ENCODE measurements around the gene TENM4. TPM values are rescaled to one million over a fixed set of nuclear protein-coding genes. Genes with fewer than 3 reads are reported as not detected.

TENM4 gene
- total RNA-seq, 1 donor from 2014 or later, result 0.08 TPM

- no peak for ATAC-seq
- no peak for DNase-seq (ENCODE audit: low spot score)
These were observed 657.0 kb downstream of the TENM4 start for GRCh38 chr11:78783846-78784245.

DNA sequence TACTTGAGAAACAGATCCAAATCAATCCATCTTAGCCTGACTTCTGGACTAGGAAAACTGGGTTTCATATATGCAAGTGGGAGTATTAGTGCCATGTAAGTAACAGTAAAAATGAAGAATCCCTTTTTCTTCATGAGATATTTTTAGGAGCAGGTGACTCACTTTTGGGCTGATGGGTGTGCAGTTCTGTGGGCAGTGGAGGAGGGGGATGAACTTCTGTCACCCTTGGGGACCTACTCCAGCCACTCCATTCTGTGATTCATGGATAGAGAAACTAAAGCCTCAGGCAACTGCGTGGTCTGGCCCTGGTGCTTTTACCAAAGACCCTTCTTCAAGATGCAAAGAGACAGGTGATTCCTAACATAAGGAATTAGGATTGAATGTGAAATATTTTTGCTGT, 657.5 kb downstream of the TENM4 start:
- DNase-seq (ENCODE audit: low spot score), result no peak
- no peak for ATAC-seq

GRCh38 chr11:78782725-78783124, 658.1 kb downstream of the TENM4 start:
- DNase-seq (ENCODE audit: low spot score) (no peak), ATAC-seq (no peak)

DNA sequence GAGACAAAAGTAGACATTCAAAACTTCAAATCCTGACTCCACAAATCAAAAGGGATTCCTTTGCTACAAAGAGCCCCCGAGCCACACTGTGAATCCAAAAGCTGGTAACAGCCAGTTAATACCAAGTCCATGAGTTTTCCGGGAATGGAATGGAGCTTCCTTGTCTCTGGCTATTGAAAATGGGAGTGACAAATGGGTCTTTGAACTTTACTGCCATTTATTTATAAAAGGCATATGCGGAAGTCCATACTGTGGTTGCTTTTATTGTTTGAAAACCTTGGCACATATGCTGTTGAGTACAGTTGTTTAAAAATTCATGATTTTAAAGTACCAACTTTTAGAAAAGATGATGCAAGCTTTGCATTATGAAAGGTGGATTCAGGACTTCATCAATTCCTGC, 659.9 kb downstream of the TENM4 start:
- DNase-seq (ENCODE audit: low spot score) (no peak), ATAC-seq (no peak)

DNA sequence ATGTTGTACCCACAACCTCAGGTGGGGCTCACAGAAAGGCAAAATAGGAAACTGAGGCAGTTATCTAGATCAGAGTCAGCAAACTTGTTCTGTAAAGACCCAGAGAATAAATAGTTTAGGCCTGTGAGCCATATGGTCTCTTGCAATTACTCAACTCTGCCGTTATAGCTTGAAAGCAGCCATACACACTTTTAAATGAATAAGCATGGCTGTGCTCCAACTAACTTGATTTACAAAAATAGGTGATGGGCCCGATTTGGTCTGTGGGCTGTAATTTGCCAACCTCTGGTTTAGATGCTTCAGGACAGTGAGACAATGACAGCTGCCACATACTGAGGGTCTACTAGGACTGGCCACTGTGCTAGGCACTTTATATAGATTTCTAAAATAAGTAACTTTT, 667.3 kb downstream of the TENM4 start:
- no peak for DNase-seq (ENCODE audit: low spot score)
- no peak for ATAC-seq

DNA sequence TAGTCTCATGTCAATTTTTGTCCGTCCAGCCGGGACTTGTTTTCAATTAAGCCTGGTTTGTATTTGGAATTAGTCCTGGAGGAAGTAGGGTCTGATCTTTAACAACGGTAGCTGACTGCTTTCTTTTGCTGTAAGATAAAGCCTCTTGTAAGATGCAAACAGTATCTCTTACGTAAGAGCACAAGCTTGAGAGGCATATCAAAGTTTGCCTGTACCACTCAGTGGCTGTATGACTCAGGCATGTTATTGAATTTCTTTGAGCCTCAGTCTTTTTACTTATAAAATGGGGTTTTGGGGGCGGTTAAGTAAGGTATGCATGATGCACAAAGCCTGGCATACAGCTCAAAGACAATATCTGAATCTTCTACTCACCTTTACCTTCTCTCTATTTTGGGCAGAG, 667.8 kb downstream of the TENM4 start:
- no peak for ATAC-seq
- no peak for DNase-seq (ENCODE audit: low spot score)

DNA sequence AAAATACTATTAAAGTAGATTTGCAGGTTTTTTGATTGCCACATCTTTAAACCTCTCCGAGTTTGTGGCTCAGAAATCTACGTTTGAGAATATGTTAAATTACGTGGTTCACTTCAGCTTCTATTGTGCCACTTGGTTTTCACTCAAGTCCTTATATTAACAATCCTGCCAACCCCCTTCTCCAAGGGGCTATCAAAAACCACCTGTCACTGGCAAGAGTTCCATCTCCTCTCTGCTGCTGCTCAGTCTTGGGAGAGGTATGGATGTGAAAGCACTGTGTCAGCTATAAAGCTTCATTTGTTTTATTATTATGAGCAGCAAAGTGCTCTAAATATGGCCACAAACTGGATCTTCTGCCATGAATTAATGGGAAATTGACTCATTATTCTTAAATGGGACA, 668.6 kb downstream of the TENM4 start:
- DNase-seq (ENCODE audit: low spot score) (no peak), ATAC-seq (no peak)

- ATAC-seq (peak; percentile 99), DNase-seq (ENCODE audit: low spot score) (peak; percentile 95)
These were observed 669.9 kb downstream of the TENM4 start for GRCh38 chr11:78770931-78771330.

GRCh38 chr11:78768971-78769370, 671.9 kb downstream of the TENM4 start:
- ATAC-seq (no peak), DNase-seq (ENCODE audit: low spot score) (no peak)

- ATAC-seq (no peak), DNase-seq (ENCODE audit: low spot score) (no peak)
These were observed 672.5 kb downstream of the TENM4 start for GRCh38 chr11:78768345-78768744.

DNA sequence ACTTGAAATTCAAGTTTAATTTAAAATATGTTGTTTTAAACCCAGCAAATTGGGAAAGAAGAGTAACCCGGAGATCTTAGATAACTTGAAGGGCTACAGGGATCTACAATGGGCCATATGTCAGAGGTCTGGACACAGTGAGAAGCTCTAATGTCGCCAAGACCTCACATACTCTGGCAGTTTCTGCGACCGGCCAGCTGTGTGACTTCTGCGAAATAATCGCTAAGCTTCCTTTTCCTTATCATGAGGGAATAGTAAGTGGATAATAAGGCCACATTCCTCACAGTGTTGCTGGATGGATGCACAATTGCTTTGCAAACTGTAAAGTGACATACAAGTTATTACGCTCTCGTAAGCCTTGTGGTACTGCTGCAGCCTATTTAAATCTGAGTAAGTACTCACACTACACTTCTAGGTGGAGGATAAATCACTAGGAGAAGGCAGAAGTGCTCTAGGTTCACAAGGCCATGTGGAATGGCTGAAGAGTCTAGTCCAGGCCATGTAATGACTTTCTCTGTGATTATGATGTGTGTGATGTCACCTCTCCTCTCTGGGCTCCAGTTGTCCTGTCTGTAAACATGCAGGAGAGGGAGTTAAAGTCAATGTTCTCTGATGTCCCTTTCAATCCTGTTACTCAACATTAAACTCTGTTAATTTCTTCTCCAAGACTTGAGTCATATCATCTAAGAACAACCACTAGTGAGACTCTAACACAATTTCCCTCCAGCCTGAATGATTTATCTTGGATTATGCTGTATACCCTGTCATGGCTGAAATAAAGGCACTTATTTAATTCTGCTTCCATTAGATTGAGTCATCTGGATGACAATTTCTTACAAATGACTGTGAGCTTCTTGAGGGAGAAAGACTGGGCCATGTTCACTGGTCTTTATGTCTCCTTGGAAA, 673.5 kb downstream of the TENM4 start:
- no peak for ATAC-seq
- no peak for DNase-seq (ENCODE audit: low spot score)

DNA sequence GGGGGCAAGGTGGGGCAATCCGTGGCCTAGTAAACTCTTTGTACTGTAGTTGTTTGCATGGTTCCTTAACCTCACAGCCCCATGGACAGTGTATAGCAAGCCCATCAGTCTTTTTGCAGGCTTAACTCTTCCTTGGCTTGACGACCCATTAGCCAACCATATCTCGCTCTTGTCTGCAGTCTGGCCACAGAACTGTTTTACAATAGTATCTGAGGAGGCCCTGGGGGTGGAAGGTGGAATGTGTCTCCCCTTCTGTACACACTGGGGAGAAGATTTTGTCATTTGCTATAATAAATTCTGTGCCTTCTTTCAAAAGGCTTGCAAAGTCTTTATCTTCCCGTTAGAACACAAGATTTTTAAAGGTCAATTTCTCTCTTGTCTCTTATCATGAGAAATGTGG, 675.9 kb downstream of the TENM4 start:
- DNase-seq (ENCODE audit: low spot score) (no peak), ATAC-seq (no peak)

- ATAC-seq, result no peak
- no peak for DNase-seq (ENCODE audit: low spot score)
These were observed 677.2 kb downstream of the TENM4 start for GRCh38 chr11:78763664-78764063.

GRCh38 chr11:78762105-78762504, 678.7 kb downstream of the TENM4 start:
- ATAC-seq (no peak), DNase-seq (ENCODE audit: low spot score) (no peak)

- no peak for DNase-seq (ENCODE audit: low spot score)
- ATAC-seq, result no peak
These were observed 681.8 kb downstream of the TENM4 start for GRCh38 chr11:78759071-78759470.

DNA sequence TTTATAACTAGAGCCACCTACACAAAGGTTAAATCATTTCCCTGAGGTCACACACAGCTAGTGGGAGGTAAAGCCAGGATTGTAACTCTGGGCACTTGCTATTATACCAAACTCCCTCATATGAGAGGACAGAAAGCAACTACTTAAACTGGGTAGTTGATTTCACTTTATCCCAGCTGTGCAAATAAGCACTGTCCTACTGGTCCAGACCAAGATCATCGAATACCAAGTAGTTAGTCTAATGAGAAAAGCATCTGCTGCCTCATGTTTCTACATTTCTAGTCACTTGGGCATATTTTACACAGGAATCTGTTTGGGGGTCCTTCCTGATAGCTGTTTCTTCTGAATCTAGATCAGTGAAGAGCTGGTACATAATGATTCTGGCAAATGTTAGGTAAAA, 687.5 kb downstream of the TENM4 start:
- no peak for ATAC-seq

GRCh38 chr11:78752494-78752893, 688.3 kb downstream of the TENM4 start:
- ATAC-seq, result no peak
- DNase-seq (ENCODE audit: low spot score), result no peak

More for the DNA sequence above, 687.5 kb downstream of the TENM4 start:
- DNase-seq (ENCODE audit: low spot score), result no peak

- no peak for DNase-seq (ENCODE audit: low spot score)
These were observed 691.7 kb downstream of the TENM4 start for GRCh38 chr11:78748918-78749690.

GRCh38 chr11:78744949-78745348, 695.9 kb downstream of the TENM4 start:
- ATAC-seq (no peak), DNase-seq (ENCODE audit: low spot score) (no peak)

More at GRCh38 chr11:78748918-78749690, 691.7 kb downstream of the TENM4 start:
- no peak for ATAC-seq

GRCh38 chr11:78744202-78744601, 696.6 kb downstream of the TENM4 start:
- no peak for ATAC-seq
- DNase-seq (ENCODE audit: low spot score), result no peak

- peak; percentile 85 for DNase-seq (ENCODE audit: low spot score)
- ATAC-seq, result peak; percentile 96
These were observed 698.4 kb downstream of the TENM4 start for GRCh38 chr11:78742430-78742829.

- no peak for ATAC-seq
- DNase-seq (ENCODE audit: low spot score), result no peak
These were observed 699.1 kb downstream of the TENM4 start for GRCh38 chr11:78741741-78742140.

Data from left lobe of liver (tissue), 2 donors.